Lower leg skin (tissue), 3 donors: Measurements from ENCODE around the gene MEIKIN.
"Not testable (repeated sequence)": the region's sequence is repeated elsewhere in the genome, so short reads cannot be mapped to it uniquely, and the experiment has no call there.

Experiments used
- POLR2A ChIP-seq, 2 donors: fragments of 450-650 bp; IDR thresholded peaks; one replicate each; pipeline ENCODE4 v1.6.1; 2016 to 2017; ENCODE audit warnings: antibody characterized with exemption in 2 of 2, mild to moderate bottlenecking in 1 of 2, moderate library complexity in 1 of 2
- TF ChIP-seq, protein P1 (sequence below), 3 donors: fragments of 450-650 bp; IDR thresholded peaks; one replicate each; pipeline ENCODE4 v1.5.1; 2016; ENCODE audit warnings: antibody characterized with exemption in 3 of 3, mild to moderate bottlenecking in 3 of 3, moderate library complexity in 2 of 3

DNA sequence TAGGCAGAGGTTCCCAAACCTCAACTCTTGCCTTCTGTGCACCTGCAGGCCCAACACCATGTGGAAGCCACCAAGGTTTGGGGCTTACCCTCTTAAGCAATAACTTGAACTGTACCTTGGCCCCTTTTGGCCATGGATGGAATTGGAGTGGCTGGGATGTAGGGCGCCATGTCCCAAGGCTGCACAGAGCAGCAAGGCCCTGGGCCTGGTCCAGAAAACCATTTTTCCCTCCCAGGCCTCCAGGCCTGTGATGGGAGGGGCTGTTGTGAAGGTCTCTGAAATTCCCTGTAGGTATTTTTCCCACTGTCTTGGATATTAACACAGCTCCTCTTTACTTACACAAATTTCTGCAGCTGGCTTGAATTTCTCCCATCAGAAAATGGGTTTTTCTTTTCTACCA is 102.5 kb downstream of the MEIKIN start:
- TF ChIP-seq, protein P1, sequence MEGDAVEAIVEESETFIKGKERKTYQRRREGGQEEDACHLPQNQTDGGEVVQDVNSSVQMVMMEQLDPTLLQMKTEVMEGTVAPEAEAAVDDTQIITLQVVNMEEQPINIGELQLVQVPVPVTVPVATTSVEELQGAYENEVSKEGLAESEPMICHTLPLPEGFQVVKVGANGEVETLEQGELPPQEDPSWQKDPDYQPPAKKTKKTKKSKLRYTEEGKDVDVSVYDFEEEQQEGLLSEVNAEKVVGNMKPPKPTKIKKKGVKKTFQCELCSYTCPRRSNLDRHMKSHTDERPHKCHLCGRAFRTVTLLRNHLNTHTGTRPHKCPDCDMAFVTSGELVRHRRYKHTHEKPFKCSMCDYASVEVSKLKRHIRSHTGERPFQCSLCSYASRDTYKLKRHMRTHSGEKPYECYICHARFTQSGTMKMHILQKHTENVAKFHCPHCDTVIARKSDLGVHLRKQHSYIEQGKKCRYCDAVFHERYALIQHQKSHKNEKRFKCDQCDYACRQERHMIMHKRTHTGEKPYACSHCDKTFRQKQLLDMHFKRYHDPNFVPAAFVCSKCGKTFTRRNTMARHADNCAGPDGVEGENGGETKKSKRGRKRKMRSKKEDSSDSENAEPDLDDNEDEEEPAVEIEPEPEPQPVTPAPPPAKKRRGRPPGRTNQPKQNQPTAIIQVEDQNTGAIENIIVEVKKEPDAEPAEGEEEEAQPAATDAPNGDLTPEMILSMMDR (IDR thresholded peaks at IDR 0.05) = not testable (repeated sequence)
- TF ChIP-seq POLR2A (IDR thresholded peaks at IDR 0.05) = not testable (repeated sequence)
